Measurements from ENCODE around the gene S100A3.
"Not testable (repeated sequence)": the region's sequence is repeated elsewhere in the genome, so short reads cannot be mapped to it uniquely, and the experiment has no call there.

Gene S100A3

DNA sequence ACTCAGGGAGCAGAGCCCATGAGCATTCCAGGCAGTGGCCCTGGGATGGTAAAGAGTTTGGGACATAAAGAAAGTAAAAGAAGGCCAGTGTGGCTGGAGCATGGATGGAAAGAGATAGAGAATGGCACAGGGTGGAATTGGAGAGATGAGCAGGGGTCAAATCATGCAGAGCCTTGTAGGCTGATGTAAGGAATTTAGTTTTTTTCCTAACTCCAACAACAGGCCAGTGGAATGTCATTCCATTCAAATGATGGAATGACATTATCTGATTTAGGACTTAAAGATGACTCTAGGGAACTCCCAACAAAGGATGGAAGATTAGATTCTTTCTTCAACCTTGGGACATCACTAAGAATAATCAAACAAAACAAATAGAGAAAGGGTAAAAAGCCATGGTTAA is 29.4 kb upstream of the S100A3 start:
- no peak for TF ChIP-seq JUND (IDR thresholded peaks at IDR 0.05; ENCODE audit: low read depth)
- in situ Hi-C loops (cut with HindIII; ENCODE audit: low pct_unique_long_range_greater_than_20kb, low sequenced_read_pairs), result no loop called here
- no peak for DNase-seq (ENCODE audit: low read depth in 1 of 2, low spot score in 1 of 2)

DNA sequence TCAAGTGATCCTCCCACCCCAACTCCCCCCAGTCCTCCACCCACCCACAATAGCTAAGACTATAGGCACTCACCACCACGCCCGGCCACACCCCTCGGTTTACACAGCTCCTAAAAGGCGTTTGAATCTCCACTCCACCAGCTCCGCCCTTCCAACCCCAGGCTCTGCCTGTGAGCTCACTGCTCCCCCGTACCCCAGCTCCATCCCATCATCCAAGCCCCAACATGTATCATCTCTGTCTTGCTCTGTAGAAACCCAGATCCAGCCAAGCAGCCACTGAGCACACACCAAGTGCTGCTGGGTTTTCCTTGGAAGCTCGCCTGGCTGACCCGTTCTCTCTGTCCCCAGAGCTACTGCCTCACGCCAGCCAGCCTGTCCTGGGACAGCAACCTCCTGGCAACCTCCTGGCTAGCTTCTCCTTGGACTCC is 28.6 kb upstream of the S100A3 start:
- no peak for DNase-seq (ENCODE audit: low read depth in 1 of 2, low spot score in 1 of 2)
- in situ Hi-C loops (cut with HindIII; ENCODE audit: low pct_unique_long_range_greater_than_20kb, low sequenced_read_pairs), result no loop called here
- no peak for TF ChIP-seq JUND (IDR thresholded peaks at IDR 0.05; ENCODE audit: low read depth)

DNA sequence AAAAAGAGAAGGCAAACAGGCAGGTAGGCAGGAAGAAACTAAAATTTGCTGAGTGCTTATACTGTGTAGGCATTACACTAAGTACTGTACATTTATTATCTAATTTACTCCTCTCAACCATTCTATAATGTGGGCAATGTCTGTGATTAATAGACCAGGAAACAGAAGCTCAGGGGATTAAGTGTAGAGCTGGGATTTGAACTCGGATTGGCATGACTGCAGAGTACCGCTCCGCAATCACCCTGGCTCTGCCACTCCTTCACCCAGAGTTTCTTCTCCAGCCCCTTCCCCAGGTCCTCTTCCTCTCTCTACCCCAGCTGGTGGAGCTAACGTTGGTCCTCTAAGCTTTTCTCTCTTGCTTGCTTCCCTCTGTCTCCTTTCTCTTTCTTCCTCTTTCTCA is 28.1 kb upstream of the S100A3 start:
- TF ChIP-seq JUND (IDR thresholded peaks at IDR 0.05; ENCODE audit: low read depth), result no peak
- no peak for DNase-seq (ENCODE audit: low read depth in 1 of 2, low spot score in 1 of 2)
- in situ Hi-C loops (cut with HindIII; ENCODE audit: low pct_unique_long_range_greater_than_20kb, low sequenced_read_pairs), result no loop called here

DNA sequence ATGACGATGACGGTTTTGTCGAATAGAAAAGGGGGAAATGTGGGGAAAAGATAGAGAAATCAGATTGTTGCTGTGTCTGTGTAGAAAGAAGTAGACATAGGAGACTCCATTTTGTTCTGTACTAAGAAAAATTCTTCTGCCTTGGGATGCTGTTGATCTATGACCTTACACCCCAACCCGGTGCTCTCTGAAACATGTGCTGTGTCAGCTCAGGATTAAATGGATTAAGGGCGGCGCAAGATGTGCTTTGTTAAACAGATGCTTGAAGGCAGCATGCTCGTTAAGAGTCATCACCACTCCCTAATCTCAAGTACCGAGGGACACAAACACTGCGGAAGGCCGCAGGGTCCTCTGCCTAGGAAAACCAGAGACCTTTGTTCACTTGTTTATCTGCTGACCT is 26.4 kb upstream of the S100A3 start:
- in situ Hi-C loops (cut with HindIII; ENCODE audit: low pct_unique_long_range_greater_than_20kb, low sequenced_read_pairs); DNase-seq (ENCODE audit: low read depth in 1 of 2, low spot score in 1 of 2): not testable (repeated sequence)

DNA sequence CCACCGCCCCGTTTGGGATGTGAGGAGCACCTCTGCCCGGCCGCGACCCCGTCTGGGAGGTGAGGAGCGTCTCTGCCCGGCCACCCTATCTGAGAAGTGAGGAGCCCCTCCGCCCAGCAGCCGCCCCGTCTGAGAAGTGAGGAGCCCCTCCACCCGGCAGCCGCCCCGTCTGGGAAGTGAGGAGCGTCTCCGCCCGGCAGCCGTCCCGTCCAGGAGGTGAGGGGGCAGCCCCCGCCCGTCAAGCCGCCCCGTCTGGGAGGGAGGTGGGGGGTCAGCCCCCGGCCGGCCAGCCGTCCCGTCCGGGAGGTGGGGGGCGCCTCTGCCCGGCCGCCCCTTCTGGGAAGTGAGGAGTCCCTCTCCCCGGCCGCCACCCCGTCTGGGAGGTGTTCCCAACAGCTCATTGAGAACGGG is 26.0 kb upstream of the S100A3 start:
- in situ Hi-C loops (cut with HindIII; ENCODE audit: low pct_unique_long_range_greater_than_20kb, low sequenced_read_pairs); DNase-seq (ENCODE audit: low read depth in 1 of 2, low spot score in 1 of 2): not testable (repeated sequence)

DNA sequence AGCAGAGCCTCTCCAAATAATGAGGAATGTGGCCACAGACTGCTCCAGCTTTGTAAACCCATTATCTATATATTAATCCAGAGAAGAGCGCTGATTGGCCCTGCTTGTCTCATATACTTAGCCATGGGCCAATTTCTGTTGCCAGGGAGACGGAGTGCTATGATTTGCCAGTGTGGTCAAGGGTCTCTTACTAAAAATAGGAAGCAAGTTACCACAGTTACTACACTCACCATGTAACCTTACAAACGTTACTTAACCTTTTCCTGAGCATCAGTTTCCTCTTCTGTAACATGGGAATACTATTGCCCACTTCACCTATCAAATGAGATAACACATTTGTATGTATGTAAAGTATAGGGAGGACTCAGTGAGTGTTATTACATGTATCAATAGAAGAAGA is 24.3 kb upstream of the S100A3 start:
- no peak for DNase-seq (ENCODE audit: low read depth in 1 of 2, low spot score in 1 of 2)
- TF ChIP-seq JUND (IDR thresholded peaks at IDR 0.05; ENCODE audit: low read depth), result no peak
- in situ Hi-C loops (cut with HindIII; ENCODE audit: low pct_unique_long_range_greater_than_20kb, low sequenced_read_pairs), result no loop called here

DNA sequence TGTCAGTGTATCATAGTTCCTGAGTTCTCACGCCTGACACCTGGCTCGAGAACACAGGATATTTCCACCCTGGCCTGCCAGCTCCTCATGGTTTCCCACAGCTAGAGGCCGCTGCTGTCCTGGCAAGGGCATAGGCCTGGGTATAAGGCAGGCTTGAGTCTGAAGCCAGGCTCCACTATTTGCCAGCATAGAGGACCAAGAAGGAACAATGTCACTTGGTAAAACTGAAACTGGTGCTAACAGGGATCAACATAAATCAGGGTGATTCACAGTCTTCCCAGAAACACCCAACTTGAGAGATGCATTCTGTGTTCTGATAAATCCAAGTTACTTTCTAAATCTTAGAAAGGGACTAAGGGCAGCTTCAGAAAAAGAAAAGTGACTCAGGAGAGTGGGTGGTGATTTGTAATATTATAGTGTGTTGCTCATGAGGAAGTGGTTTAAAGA is 23.5 kb upstream of the S100A3 start:
- in situ Hi-C loops (cut with HindIII; ENCODE audit: low pct_unique_long_range_greater_than_20kb, low sequenced_read_pairs), result no loop called here
- peak; percentile 90 to 94 for DNase-seq (ENCODE audit: low read depth in 1 of 2, low spot score in 1 of 2)
- TF ChIP-seq JUND (IDR thresholded peaks at IDR 0.05; ENCODE audit: low read depth), result no peak

DNA sequence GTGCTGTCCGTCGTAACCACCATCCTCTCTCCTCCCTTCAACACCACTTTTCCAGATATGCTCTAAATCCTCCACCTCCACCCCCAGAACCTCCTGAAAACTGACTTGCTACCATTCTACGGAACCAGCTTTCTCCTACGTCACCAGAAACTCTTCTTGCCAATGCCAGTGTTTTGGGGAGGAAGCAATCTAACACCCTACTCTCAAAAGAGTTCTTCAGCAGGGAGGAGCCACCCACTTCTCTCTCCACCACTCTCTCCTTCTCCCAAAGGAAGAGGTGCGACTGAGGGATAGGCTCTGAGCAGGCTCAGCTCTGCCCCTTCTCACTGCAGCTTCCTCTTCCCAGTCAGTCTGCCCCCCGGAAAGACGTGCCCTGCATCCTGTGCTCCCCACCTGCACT is 22.6 kb upstream of the S100A3 start:
- no peak for DNase-seq (ENCODE audit: low read depth in 1 of 2, low spot score in 1 of 2)
- in situ Hi-C loops (cut with HindIII; ENCODE audit: low pct_unique_long_range_greater_than_20kb, low sequenced_read_pairs), result no loop called here
- TF ChIP-seq JUND (IDR thresholded peaks at IDR 0.05; ENCODE audit: low read depth), result no peak

DNA sequence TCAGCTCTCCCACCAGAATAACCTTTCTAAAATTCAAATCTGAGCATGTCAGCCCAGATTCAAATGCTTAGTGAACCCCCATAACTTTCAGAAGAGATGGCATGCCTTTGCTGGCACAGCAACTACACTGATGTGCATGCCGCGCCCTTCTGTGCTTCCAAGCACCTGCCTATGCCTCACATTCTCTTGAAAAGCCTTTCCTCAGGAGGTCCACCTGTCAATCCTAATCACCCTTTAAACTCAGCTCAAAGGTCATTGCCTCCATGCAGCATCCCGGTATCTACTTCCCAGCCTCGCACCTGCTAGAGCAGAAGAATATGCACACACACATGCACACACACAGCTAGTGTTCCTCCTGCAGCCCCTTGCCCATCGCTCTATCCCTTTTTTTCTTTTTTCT is 21.8 kb upstream of the S100A3 start:
- in situ Hi-C loops (cut with HindIII; ENCODE audit: low pct_unique_long_range_greater_than_20kb, low sequenced_read_pairs), result no loop called here
- no peak for TF ChIP-seq JUND (IDR thresholded peaks at IDR 0.05; ENCODE audit: low read depth)
- DNase-seq (ENCODE audit: low read depth in 1 of 2, low spot score in 1 of 2), result no peak

DNA sequence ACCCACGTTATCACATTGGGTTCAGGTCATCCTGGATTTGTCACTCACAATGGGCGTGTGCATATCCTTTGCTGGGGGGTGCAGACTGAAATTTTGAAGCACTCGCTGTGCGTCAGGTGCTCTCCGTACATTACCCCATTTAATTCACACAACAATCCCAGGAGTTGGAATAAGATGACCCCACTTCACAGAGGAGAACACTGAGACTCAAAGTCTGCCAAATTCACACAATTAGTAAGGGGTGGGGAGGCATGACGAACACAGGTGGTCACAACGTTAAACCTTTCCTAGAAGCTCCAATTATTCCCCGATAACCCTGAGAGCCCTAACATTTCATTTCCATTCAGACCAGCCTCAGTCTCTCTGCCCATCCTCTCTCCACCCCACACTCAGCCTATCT is 20.4 kb upstream of the S100A3 start:
- no peak for DNase-seq (ENCODE audit: low read depth in 1 of 2, low spot score in 1 of 2)
- in situ Hi-C loops (cut with HindIII; ENCODE audit: low pct_unique_long_range_greater_than_20kb, low sequenced_read_pairs), result no loop called here
- no peak for TF ChIP-seq JUND (IDR thresholded peaks at IDR 0.05; ENCODE audit: low read depth)

DNA sequence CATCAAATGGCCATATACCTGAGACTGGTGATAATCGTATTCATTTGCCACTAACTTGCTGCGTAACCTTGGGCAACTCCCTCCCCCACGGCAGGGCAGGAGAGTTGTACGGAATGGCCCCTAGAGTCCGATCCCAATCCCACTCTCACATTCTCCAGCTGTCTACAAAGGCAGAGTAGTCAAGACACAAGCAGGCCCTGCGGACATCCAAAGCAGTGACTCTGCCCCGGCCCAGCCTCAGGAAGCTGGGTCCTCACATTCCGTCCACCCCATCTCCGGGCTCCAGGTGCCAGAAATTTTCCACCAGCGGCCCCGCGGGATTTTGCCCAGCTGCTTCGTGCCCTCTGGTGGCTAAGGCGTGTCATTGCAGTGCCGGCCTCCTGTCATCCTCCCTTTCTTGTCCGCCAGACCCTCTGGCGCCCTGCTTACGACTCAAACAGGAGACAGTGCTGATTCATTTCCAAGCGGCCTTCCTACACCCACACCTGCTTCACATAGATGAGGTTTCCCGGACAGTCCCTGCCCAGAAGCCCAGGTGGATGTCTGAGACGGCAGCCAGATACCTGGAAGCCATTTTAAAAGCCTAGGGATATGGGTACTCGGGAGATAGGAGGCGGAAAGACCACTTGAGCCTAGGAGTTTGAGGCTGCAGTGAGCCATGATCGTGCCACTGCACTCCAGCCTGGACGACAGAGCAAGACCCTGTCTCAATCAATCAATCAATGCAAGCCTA is 19.5 kb upstream of the S100A3 start:
- DNase-seq (ENCODE audit: low read depth in 1 of 2, low spot score in 1 of 2), result peak; percentile 79 to 92
- in situ Hi-C loops (cut with HindIII; ENCODE audit: low pct_unique_long_range_greater_than_20kb, low sequenced_read_pairs), result no loop called here
- TF ChIP-seq JUND (IDR thresholded peaks at IDR 0.05; ENCODE audit: low read depth), result no peak

DNA sequence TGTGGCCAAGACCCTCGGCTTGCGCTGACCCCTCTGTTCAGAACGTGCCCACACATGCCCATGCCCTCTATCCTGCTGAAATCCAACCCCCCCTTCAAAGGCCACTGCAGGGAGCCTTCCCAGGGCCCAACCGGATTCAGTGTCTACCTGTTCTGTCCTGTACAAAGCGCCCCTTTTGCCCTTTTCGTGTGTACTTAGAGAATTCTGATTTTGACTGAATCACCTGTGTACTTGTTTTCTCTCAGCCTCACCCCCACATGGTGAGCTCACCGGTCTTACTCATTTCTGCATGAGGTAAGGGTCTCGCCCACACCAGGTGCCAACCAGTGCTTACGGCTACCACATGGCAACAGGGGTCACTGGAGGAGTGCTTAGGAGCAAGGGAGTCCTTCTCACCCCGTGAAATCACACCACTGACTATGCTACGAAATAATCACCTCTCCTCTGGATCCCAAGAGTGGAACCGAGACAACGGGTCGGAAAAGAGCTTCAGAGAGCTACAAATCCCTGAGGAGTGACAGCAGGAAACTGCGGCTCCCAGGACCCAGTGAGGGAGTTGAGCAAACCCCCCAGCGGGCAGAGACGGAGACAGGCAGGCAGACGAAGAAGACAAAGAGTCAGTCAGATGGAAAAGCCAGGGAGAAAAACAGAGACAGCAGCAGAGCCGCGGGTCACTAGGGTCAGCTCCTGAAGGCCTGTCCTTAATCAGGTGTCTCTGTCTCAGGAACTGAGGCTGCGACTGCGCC is 18.7 kb upstream of the S100A3 start:
- TF ChIP-seq JUND (IDR thresholded peaks at IDR 0.05; ENCODE audit: low read depth), result no peak
- DNase-seq (ENCODE audit: low read depth in 1 of 2, low spot score in 1 of 2), result no peak
- in situ Hi-C loops (cut with HindIII; ENCODE audit: low pct_unique_long_range_greater_than_20kb, low sequenced_read_pairs), result no loop called here

Data from T47D (cell line).